ENCODE measurements around the gene EMP3.
A peak's percentile ranks its signal among the peaks of the same experiment; 100 is the strongest.
"Not testable (repeated sequence)": the region's sequence is repeated elsewhere in the genome, so short reads cannot be mapped to it uniquely, and the experiment has no call there.

EMP3 gene

DNA sequence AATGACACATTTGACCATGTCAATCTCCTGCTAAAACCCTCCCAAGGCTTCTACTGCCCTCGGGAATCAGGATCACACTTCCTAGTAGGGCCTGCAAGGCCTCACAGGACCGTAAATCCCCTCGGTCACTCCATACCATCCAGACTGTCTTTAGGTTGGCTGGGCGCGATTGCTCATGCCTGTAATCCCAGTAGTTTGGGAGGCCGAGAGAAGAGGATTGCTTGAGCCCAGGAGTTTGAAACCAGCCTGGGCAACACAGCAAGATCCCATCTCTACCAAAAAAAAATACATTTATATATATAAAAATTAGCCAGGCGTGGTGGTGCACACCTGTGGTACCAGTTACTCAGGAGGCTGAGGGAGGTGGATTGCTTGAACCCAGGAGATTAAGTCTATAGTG lies 23.4 kb downstream of the EMP3 start:
- DNase-seq, result no peak

DNA sequence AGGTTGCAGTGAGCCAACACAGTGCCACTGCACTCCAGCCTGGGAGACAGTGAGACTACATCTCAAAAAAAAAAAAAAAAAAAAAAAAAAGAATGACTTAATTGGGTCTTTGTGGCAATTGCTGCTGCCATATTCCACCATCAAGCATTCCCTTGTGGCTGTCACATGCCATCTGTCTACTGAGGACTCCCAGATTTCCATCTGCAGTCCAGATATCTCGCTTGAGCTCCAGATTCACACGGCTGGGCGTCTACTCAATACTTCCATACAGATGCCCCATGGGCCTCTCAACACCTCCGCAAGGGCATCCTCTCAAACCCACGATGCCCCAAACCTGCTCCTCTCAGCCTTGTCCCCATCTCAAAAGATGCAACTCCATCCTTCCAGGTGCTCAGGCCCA lies 25.5 kb downstream of the EMP3 start:
- DNase-seq, result no peak

DNA sequence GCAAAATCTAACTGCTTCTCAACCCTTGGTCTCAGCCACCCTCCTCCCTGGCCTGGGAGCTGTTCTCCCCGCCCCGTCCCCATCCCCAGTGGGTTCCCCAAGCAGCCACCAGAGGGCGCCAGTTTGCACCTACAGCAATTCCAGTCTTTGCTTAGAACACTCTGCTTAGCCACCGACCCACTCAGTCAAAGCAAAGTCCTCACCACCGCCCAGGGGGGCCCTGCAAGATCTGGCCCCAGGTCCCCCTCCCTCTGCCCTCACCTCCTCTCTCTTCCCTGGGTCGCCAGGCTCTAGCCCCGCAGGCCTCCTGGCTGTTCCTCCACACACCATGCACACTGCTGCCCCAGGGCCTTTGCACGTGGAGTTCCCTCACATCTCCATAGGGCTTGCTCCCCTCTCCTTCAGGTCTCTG lies 26.0 kb downstream of the EMP3 start:
- DNase-seq, result peak in 1 of 2 experiments; percentile 21

DNA sequence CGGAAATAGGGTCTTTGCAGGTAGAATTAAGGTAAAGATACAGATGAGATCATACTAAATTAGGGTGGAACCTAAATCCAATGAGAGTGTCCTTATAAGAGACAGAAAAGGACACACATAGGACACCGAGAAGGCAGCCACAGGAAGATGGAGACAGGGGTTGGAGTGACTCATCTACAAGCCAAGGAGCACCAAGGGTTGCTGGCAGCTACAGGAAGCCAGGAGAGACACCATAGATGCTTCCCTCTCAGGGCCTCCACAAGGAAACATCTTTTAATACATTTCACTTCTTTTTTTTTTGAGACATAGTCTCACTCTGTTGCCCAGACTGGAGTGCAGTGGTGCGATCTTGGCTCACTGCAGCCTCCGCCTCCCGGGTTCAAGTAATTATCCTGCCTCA lies 28.3 kb downstream of the EMP3 start:
- DNase-seq, result no peak

DNA sequence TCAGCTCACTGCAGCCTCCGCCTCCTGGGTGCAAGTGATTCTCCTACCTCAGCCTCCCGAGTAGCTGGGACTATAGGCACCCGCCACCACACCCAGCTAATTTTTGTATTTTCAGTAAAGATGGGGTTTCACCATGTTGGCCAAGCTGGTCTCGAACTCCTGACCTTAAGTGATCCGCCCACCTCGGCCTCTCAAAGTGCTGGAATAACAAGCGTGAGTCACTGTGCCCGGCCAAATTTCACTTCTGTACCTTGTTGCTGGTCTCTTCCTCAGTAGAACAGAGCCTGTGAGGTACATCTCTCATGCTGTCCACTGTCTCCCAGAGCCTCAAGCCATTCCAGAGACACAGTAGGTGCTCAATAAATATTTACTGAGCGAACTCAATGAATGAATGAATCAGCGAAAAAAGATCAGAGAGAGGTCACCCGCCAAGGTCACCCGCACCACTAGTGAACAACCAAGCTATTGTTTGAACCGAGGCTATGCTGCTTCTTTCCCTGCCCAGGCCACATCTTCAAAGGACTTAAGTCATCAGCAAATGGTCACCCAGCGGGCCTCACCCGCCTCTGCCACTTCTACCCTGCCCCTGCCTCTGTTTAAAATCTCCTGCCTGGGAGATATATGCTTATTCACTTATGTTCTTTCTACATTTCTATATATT lies 29.1 kb downstream of the EMP3 start:
- DNase-seq, result no peak

DNA sequence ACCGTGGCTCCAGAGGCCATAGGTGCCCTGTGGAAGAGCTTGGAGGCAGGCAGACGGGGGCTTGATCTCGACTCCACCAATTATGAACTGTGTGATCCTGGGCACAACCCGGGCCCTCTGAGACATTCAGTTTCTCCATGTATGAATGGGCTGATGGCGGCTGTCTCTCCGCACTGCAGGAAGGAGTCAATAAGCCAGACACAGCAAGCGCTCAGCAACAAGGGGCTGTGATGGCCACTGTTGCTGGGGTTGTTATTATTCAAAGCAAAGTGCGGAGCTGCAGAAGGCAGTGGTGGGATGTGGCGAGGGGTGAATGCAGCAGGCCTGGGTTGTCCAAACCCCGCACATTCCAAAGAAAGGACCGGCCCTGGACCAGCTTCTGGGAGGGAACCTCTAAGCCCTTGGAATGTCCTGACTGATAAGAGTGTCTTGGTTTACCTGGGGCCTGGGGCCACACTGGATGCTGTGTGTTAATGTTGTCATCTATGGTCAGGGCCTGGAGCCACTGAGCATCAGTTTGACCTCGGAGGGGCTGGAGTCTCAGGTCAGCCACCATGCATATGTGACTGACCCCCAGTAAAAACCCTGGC lies 30.1 kb downstream of the EMP3 start:
- no peak for DNase-seq

DNA sequence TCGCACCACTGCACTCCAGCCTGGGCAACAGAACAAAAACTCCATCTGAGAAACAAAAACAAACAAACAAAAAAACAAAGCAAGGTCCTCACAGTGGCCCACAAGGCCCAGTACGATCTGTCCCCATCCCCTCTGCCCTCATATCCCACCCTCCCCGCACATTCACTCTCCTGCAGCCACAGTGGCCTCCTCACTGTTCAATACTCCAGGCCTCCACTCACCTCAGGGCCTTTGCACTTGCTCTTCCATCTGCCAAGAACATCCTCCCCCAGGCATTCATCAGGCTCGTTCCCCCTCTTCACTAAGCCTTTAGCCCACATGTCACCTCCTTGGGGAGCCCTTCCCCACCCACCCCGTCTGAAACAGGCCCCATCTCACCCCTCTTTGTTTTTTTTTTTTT lies 33.8 kb downstream of the EMP3 start:
- no peak for DNase-seq

DNA sequence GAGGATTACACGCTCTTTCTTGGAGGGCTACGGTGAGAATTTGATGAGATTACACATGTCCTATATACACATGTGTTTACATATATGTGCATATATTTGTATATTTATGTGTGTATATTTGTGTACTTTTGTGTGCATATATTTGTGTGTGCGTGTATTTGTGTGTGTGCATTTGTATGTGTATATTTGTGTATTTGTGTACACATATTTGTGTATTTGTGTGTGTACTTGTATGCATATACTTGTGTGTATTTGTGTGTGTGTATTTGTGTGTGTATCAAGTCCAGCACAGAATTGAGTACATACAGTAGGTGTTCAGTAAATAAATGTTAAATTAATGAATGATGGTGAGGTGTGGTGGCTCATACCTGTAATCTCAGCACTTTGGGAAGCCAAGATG lies 36.6 kb downstream of the EMP3 start:
- DNase-seq, result no peak

DNA sequence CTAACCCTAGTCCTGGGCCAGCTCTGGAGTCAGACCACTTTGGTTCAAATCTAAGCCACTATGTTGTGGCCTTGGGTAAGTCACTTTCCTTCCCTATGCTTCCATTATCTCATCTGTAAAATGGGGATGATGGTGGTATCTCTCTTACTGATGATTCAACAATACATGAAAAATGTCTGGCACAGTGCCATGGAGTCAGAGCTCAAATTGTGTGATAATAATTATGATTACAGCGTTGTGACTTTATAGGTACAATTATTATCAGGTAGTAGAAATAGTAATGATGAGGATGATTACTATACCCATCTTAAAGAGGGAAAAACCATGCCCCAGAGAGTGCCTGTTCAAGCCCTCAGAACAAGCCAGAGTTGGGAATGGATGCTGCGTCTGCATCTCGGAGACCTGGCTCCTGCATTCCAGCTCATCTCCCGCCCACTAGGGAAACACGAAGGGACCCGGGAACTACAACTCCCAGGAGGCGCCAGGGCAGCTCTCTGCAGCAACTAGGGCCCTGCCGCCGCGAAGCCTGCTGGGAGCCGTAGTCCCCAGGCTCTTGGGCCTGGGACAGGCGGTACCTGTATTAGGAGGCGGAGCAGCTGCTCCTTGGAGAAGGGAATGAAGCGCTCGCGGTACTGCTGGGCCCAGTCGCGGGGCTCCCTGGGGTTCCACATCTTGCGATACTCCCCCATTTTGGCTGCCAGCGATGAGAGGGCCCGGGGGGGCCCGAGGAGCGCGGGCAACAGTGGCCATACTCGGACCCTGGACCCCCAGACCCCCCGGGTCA lies 37.6 kb downstream of the EMP3 start:
- peak; percentile 81 to 92 for DNase-seq

DNA sequence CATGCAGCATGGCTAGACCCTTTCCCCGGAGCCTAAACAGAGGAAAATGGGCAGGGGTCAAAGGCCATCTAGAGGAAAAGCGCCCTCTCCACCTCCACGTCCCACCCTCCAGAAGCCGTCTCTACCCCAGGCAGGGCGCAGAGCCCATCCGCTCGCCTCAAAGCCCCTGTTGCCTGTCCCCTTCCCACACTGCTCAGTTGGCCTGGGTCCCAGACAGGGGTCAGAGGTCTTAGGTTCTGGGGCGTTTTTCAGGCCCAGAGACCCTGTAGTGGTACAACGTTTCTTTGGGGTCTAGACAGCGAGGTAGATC lies 38.1 kb downstream of the EMP3 start:
- DNase-seq, result no peak

DNA sequence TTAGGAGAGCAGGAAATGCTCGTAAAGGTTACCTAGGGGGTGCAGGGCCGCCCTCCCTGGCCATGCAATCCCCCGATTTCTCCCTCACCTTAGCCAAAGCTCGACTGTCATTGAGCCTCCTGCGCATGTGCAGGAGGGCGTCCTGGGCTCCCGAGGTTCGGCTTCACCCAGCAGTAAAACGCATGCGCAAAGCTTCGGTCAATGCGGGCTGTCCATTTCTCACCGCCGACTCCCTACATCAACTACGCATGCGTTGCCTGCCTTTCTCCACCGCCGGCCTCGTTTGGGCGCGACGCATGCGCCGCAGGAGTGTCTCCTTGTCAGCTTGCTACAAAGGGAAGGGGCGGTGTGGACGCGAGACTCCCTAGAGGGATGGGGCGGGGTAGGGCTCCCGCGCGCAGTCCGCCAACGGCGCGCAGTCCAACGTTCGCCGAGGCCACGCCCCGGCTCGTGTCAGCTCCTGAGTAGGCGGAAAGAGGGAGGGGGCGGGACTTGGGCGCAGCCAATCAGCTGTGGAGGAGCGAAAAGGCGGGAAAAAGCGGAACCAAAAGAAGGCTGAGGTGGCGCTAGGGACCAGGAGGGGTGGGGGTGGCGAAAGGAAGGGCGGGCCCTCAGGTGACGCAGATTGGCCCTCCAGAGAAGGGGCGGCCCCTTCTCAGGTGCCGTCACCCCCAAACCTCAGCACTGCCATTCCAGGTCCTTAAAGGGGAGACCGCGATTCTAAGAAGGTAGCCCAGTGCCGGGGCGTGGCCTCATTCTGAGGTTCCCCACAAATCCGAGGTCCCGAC lies 38.7 kb downstream of the EMP3 start, which contains the start of the genes SYNGR4 and TMEM143:
TSS of gene SYNGR4 (plus strand) at position 558 of the 788 bp plus-strand sequence. CDS start 1,476 bp downstream, outside the sequence.
TSS of gene TMEM143 (minus strand) at position 131 of the 788 bp plus-strand sequence. CDS start at position 111, 20 bp downstream.
- DNase-seq, result peak; percentile 95 to 97

DNA sequence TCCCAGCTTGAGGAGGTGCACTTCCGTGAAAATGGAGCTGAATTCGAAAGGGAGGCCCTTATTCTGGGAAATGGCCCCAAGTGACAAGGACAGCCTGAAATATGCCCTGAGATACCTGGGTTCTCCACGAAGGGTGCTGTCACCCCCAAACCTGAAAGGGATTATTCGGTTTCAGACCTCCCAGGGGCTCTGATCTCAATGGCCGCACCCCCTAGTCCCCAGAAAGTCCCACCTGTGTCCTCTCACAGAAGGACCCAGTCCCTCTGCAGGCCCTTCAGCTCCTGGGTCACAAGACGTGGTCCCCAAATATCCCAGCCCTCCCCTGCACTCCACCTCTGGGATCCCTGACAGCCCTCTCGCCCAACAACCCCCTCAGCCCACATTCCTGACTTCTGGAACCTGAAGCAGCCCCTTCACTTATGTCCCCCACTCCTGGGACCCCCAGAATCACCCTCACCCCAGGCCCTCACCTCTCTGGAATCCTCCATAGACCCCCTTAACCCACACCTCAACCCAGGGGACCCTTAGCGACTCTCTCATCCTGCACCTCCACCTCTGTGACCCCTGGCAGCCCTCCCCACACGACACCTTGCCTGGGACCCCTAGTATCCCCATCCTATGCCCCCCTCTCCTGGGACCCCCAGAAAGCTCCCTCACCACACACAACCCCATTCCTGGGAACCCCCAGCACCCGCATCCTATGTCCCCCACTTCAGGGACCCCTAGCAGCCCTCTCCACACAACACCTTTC lies 39.4 kb downstream of the EMP3 start:
- DNase-seq, result no peak

DNA sequence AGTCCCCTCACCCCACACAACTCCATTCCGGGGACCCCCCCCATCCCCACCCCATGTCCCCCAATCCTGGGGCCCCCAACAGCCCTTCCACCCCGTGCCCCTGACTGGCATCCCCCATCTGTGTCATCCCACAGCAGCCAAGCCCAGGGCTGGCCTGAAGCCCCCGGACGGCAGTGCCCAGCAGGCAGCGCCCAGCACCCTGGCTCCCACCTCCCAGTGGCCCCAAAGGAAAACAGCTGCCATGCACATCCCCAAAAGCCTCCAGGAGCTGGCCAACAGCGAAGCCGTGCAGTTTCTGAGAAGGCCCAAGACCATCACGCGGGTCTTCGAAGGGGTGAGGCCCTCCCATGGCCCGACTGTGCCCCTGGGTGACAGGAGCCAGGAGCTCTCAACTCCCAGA lies 40.2 kb downstream of the EMP3 start:
- DNase-seq, result no peak

DNA sequence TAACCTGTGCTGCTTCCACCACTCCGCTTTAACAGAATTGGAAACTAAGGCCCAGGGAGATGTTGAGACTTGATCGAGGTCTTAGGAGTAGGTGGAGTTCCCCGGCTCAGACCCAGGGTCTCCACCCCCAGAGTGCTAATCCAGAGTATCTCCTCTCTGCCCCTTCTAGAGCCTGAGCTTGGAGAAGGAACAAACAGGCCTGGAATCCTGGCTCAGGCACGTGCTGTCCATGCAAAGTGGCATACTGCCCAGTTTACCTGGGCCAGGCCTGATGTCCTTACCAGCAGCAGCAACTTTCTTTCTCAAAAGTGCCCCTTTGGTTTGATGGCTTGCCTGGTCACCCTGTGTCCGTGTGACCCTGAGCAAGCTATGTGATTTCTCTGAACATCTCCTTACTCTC lies 42.5 kb downstream of the EMP3 start:
- DNase-seq, result no peak

DNA sequence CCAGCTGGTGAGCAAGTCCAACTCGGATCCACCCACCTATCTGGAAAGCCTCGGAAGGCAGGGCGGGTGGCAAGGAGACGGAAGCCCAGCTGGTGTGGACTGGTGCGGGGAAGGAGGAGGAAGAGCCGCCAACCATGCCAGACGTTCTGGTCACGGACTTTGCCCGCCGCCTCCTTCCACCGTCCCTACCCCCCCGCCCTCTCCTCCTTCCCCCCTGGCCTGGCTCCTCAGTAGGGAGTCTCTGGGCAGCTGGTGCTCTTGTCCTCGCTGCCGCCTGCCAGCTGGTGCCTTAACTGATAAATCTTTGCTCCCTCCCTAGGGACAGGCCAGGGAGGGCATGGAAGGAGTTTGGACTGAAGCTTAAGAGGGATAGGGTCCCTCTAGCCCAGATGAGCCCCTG lies 43.6 kb downstream of the EMP3 start:
- no peak for DNase-seq

DNA sequence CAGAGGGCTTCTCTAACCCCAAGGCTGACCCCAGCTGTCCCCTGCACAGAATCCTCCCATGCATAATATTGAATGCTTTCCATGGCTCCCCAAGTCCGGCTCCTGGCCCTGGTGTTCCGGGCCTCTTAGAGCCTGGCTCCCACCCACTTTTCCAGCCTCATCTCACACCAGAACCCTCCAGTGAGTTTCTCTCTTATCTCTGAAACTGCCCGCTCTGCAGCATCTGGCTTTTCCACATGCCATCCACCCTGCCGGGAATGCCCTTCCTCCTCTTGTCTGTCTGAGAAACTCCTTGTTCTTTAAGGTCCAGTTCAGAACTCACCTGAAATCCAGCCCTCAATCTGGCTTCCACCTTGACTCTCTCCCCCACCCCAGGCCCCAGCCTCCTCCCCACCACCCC lies 45.6 kb downstream of the EMP3 start:
- DNase-seq, result no peak

DNA sequence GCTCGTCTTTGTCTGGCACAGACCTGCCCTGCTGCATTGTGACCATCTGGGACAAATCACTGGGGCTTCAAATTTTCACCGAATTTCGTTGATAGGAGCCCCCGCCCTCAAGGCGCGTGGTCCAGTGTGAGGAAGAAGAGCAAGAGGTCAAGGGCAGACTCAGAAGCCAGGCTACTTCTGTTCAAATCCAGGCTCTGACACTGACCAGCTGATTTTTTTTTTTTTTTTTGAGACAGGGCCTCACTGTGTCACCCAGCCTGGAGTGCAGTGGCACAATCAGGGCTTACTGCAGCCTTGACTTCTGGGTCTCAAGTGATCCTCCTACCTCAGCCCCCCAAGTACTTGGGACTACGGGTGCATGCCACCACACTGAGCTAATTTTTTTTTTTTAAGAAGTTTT lies 46.0 kb downstream of the EMP3 start:
- no peak for DNase-seq

DNA sequence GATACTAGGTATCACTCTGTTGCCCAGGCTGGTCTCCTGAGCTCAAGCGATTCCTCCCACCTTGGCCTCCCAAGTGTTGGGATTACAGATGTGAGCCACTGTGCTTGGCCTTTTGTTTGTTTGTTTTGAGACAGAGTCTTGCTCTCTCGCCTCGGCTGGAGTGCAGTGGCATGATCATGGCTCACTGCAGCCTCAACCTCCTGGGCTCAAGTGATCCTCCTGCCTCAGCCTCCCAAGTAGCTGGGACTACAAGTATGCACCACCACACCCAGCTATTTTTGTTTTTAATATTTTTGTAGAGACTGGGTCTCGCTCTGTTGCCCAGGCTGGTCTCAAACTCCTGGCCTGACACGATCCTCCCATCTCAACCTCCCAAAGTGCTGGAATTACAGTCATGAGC lies 46.4 kb downstream of the EMP3 start:
- not testable (repeated sequence) for DNase-seq

DNA sequence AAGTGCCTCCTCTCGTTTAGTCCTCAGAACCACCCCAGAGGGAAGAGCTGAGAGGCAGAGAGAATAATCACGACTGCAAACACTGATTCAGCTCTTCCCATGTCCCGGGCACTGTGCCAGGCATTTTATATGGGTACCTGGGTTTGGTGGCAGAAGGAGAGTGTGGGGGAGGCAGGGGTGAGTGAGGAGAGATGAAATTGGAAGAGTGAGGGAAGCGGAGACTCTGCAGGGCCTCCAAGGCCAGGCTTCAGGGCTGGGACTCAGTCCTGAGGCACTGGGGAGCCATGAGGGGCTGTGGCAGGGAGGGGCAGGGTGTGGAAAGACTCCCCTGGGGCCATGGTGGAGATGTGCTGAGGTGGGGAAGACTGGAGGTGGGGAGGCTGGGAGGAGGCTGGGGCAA lies 47.6 kb downstream of the EMP3 start:
- no peak for DNase-seq

DNA sequence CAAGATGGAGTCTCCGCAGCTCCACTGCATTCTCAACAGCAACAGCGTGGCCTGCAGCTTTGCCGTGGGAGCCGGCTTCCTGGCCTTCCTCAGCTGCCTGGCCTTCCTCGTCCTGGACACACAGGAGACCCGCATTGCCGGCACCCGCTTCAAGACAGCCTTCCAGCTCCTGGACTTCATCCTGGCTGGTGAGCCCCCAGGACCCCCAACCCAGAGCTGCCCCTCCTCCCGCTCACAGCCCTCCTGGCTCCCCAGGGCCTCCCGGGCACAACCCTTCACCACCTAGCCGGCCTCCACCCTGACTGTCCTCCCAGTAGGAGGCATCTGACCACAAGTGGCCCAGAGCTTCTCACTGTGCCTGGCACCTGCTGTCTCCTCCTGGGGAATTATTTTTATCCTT lies 48.2 kb downstream of the EMP3 start:
- DNase-seq, result no peak

DNA sequence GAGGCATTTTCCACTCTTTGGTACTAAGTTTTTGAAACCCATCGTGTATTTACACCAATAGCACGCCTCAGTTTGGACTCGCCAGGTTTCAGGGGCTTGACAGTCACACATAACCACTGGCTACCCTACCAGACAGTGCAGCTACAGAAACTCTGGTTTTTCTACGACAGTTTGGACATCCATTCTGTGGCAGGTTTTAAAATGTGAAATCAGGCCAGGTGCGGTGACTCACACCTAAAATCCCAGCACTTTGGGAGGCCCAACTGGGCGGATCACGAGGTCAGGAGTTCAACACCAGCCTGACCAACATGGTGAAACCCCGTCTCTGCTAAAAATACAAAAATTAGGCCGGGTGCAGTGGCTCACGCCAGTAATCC lies 52.8 kb downstream of the EMP3 start:
- no peak for DNase-seq

DNA sequence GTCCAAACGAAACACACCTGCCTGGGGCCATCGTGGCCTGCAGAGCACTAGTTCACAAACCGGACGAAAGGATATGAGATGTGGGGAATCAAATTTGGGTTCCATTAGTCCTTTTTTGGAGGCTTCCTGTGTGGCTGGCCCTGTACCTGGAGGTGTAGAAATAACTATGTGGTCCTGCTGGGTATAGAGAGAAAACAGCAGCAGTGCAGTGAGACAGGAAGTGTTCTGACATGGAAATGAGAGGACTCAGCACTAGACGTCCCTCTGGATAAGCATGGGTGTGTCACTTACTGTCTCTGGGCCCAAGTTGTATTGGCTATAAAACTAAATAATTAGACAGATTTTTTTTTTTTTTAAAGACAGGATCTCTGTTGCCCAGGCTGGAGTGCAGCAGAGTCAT lies 53.7 kb downstream of the EMP3 start:
- no peak for DNase-seq

Data from SW 1271 (cell line).